HEK293 (cell line): Measurements from ENCODE around the gene CLIC5.

Experiments
- CTCF ChIA-PET: fragments of 350-600 bp; formaldehyde crosslinking; extraction: SDS; loops from one replicate; lab custom pipeline; 2021; ENCODE audit warnings: antibody characterized with exemption; lab: Yijun Ruan, JAX
- POLR2A ChIA-PET: fragments of 300-600 bp; formaldehyde crosslinking; extraction: SDS; loops from one replicate; lab custom pipeline; 2020; ENCODE audit warnings: antibody characterized with exemption, inconsistent platforms; lab: Yijun Ruan, JAX
- H3K27ac ChIP-seq: fragments of 200-500 bp; sonication (Bioruptor generic); 2 replicates; pipeline ENCODE4 v1.5.1; 2014; ENCODE audit warnings: low read depth, low read length, control low read depth, inconsistent platforms; ENCODE audit errors: extremely low read depth
- H3K36me3 ChIP-seq, 2 experiments: fragments of 200-500 bp in 1 of 2; sonication (Bioruptor generic) in 1 of 2; 1 replicate in 1 of 2; 2 replicates in 1 of 2; pipeline ENCODE4 v1.5.1; 2014 to 2017; ENCODE audit warnings: inconsistent platforms in 2 of 2, low read length in 2 of 2; ENCODE audit not compliant: control insufficient read depth in 2 of 2, insufficient read depth in 1 of 2
- H3K4me1 ChIP-seq: fragments of 200-500 bp; sonication (Bioruptor generic); 2 replicates; pipeline ENCODE4 v1.5.1; 2014; ENCODE audit warnings: mild to moderate bottlenecking, low read length, inconsistent platforms; ENCODE audit not compliant: control insufficient read depth, insufficient read depth
- H3K4me3 ChIP-seq: 2 replicates; pipeline ENCODE4 v1.5.1; 2011; ENCODE audit warnings: low read depth, mild to moderate bottlenecking, control low read depth, low read length, moderate library complexity
- H3K9me3 ChIP-seq: fragments of 200-500 bp; sonication (Bioruptor generic); 2 replicates; pipeline ENCODE4 v1.5.1; 2014; ENCODE audit warnings: low read depth, low read length, inconsistent platforms; ENCODE audit not compliant: control insufficient read depth, insufficient read depth
- CTCF ChIP-seq: fragments of 450-650 bp; formaldehyde crosslinking; IDR thresholded peaks from 2 replicates; pipeline ENCODE4 v1.5.1; 2016; ENCODE audit warnings: missing biosample characterization, missing genetic modification characterization
- PATZ1 ChIP-seq: fragments of 450-650 bp; formaldehyde crosslinking; IDR thresholded peaks from 2 replicates; pipeline ENCODE4 v1.5.1; 2016; ENCODE audit warnings: missing biosample characterization, missing genetic modification characterization
- RBAK ChIP-seq: fragments of 450-650 bp; formaldehyde crosslinking; IDR thresholded peaks from 2 replicates; pipeline ENCODE4 v1.5.1; 2016; ENCODE audit warnings: missing biosample characterization, missing genetic modification characterization
- ZFP37 ChIP-seq: fragments of 450-650 bp; formaldehyde crosslinking; IDR thresholded peaks from 2 replicates; pipeline ENCODE4 v1.5.1; 2016; ENCODE audit warnings: missing biosample characterization, missing genetic modification characterization
- ZNF18 ChIP-seq: fragments of 450-650 bp; formaldehyde crosslinking; IDR thresholded peaks from 2 replicates; pipeline ENCODE4 v1.5.1; 2016; ENCODE audit warnings: missing biosample characterization, missing genetic modification characterization
- ZNF341 ChIP-seq: fragments of 450-650 bp; formaldehyde crosslinking; IDR thresholded peaks from 2 replicates; pipeline ENCODE4; 2016; ENCODE audit warnings: low read depth, missing biosample characterization, missing genetic modification characterization
- ZNF501 ChIP-seq: fragments of 450-650 bp; formaldehyde crosslinking; IDR thresholded peaks from 2 replicates; pipeline ENCODE4 v1.5.1; 2016; ENCODE audit warnings: missing biosample characterization, missing genetic modification characterization
- ZNF513 ChIP-seq: fragments of 450-650 bp; IDR thresholded peaks from 2 replicates; pipeline ENCODE4 v1.5.1; 2018; ENCODE audit warnings: missing biosample characterization, missing genetic modification characterization
- ZNF518A ChIP-seq: fragments of 450-650 bp; formaldehyde crosslinking; conservative IDR thresholded peaks from 2 replicates; pipeline ENCODE4 v1.5.1; 2016; ENCODE audit warnings: low read depth, missing biosample characterization, missing genetic modification characterization
- ZNF600 ChIP-seq: fragments of 450-650 bp; formaldehyde crosslinking; IDR thresholded peaks from 2 replicates; pipeline ENCODE4 v1.5.1; 2016; ENCODE audit warnings: missing biosample characterization, missing genetic modification characterization
- ZNF654 ChIP-seq: fragments of 450-650 bp; formaldehyde crosslinking; IDR thresholded peaks from 2 replicates; pipeline ENCODE4 v1.5.1; 2016; ENCODE audit warnings: low read depth, missing biosample characterization, missing genetic modification characterization
- ZNF660 ChIP-seq: fragments of 450-650 bp; IDR thresholded peaks from 2 replicates; pipeline ENCODE4 v1.5.1; 2018; ENCODE audit warnings: missing biosample characterization, mild to moderate bottlenecking, missing genetic modification characterization
- ZNF777 ChIP-seq: fragments of 450-650 bp; formaldehyde crosslinking; IDR thresholded peaks from 2 replicates; pipeline ENCODE4 v1.5.1; 2017; ENCODE audit warnings: missing biosample characterization, missing genetic modification characterization, borderline replicate concordance
- ZNF837 ChIP-seq: fragments of 450-650 bp; formaldehyde crosslinking; IDR thresholded peaks from 2 replicates; pipeline ENCODE4 v1.5.1; 2016; ENCODE audit warnings: missing biosample characterization, missing genetic modification characterization
- ZSCAN30 ChIP-seq: fragments of 450-650 bp; IDR thresholded peaks from 2 replicates; pipeline ENCODE4 v1.5.1; 2018; ENCODE audit warnings: missing biosample characterization, mild to moderate bottlenecking, missing genetic modification characterization, moderate library complexity

CLIC5 gene

GRCh38 chr6:45931232-45931631, 84.4 kb downstream of the CLIC5 start (continued):
- no peak for TF ChIP-seq ZNF518A (tag by site-specific recombination)
- no peak for TF ChIP-seq ZNF600

GRCh38 chr6:45930420-45931040, 85.1 kb downstream of the CLIC5 start:
- no peak overlapping the region for H3K27ac ChIP-seq

GRCh38 chr6:45929421-45930361, 86.0 kb downstream of the CLIC5 start:
- Histone ChIP-seq H3K9me3 (no peaks in the 10 kb centered on the region), H3K36me3 (no peaks in the 10 kb centered on the region), H3K27ac (no peak overlapping the region), H3K4me1 (peaks cover 7% of the 10 kb centered on the region; the same call in 1 of the 2 replicates), H3K4me3 (no peak overlapping the region)
- CTCF ChIA-PET: interaction anchor here (0.6 to 2.6 kb wide), 50 partner anchors 8 to 1454 kb away, joined by 3 to 23 read pairs (median 5); no protein-coding TSS in a partner anchor
- POLR2A ChIA-PET: interaction anchor here (0.5 kb wide), 1 partner anchor 562 kb away, joined by 3 read pairs; no protein-coding TSS in a partner anchor
- TF ChIP-seq ZNF341: no peak
- TF ChIP-seq ZNF837 (tag by site-specific recombination): no peak
- TF ChIP-seq ZNF777 (tag by site-specific recombination): no peak
- no peak for TF ChIP-seq ZNF501
- no peak for TF ChIP-seq ZFP37
- TF ChIP-seq PATZ1: no peak
- TF ChIP-seq ZNF513 (tag by site-specific recombination): no peak
- no peak for TF ChIP-seq ZNF18 (tag by site-specific recombination)
- TF ChIP-seq RBAK (tag by site-specific recombination): no peak

More at GRCh38 chr6:45930420-45931040, 85.1 kb downstream of the CLIC5 start:
- no peaks in the 10 kb centered on the region for H3K36me3 ChIP-seq
- ChIA-PET CTCF (interaction anchor here (0.5 to 2.6 kb wide), 72 partner anchors 8 to 1455 kb away, joined by 3 to 23 read pairs (median 4); no protein-coding TSS in a partner anchor), POLR2A (no interaction called here)
- no peaks in the 10 kb centered on the region for H3K9me3 ChIP-seq
- H3K4me3 ChIP-seq: no peak overlapping the region
- TF ChIP-seq CTCF (tag by site-specific recombination): peak; percentile 80
- TF ChIP-seq ZNF654: peak; percentile 83
- no peak for TF ChIP-seq ZSCAN30
- 0 out of 2 replicates have a peak, but pooled peaks have one; percentile 35 for TF ChIP-seq ZNF660 (tag by site-specific recombination)
- peaks cover 7% of the 10 kb centered on the region; the same call in 1 of the 2 replicates for H3K4me1 ChIP-seq
